Parathyroid adenoma (tissue), 2 donors: Measurements from ENCODE around the gene MTUS2.

Experiments
- H2AFZ ChIP-seq: fragments of 300-600 bp; sonication (generic); one replicate; pipeline ENCODE4 v1.7.0; 2017; ENCODE audit warnings: antibody characterized with exemption, mild to moderate bottlenecking
- H3K27ac ChIP-seq: fragments of 300-600 bp; sonication (generic); one replicate; pipeline ENCODE4 v1.7.0; 2017
- H3K27me3 ChIP-seq: fragments of 300-600 bp; sonication (generic); one replicate; pipeline ENCODE4 v1.7.0; 2017; ENCODE audit warnings: low read length; ENCODE audit not compliant: control insufficient read depth, insufficient read depth
- H3K36me3 ChIP-seq: fragments of 300-600 bp; sonication (generic); one replicate; pipeline ENCODE4 v1.7.0; 2017; ENCODE audit warnings: low read length; ENCODE audit not compliant: control insufficient read depth, insufficient read depth
- H3K4me1 ChIP-seq: fragments of 300-600 bp; sonication (generic); one replicate; pipeline ENCODE4 v1.7.0; 2017; ENCODE audit warnings: control low read depth
- H3K4me2 ChIP-seq: fragments of 300-600 bp; sonication (generic); one replicate; pipeline ENCODE4 v1.7.0; 2017; ENCODE audit warnings: low read length
- H3K4me3 ChIP-seq: fragments of 300-600 bp; sonication (generic); one replicate; pipeline ENCODE4 v1.7.0; 2017; ENCODE audit warnings: low read depth, low read length
- H3K79me2 ChIP-seq: fragments of 300-600 bp; sonication (generic); one replicate; pipeline ENCODE4 v1.7.0; 2017; ENCODE audit warnings: control low read depth
- H3K9ac ChIP-seq: fragments of 300-600 bp; sonication (generic); one replicate; pipeline ENCODE4 v1.7.0; 2017; ENCODE audit warnings: mild to moderate bottlenecking
- H3K9me3 ChIP-seq: fragments of 300-600 bp; sonication (generic); one replicate; pipeline ENCODE4 v1.7.0; 2017; ENCODE audit warnings: low read length; ENCODE audit not compliant: control insufficient read depth
- CTCF ChIP-seq: fragments of 300-600 bp; sonication (generic); IDR thresholded peaks from one replicate; pipeline ENCODE4 v1.7.0; 2017; ENCODE audit warnings: antibody characterized with exemption, mild to moderate bottlenecking
- donor health status: primary hyperparathyroidism.

Gene MTUS2

GRCh38 chr13:29304148-29304547 lies 484.0 kb downstream of the MTUS2 start:
- no peaks in the 10 kb centered on the region for H3K4me1 ChIP-seq
- no peak overlapping the region for H3K4me3 ChIP-seq
- H3K9me3 ChIP-seq, result peaks cover 3% of the 10 kb centered on the region
- no peaks in the 10 kb centered on the region for H3K27me3 ChIP-seq
- no peaks in the 10 kb centered on the region for H3K79me2 ChIP-seq
- H3K9ac ChIP-seq, result no peak overlapping the region
- H3K27ac ChIP-seq, result no peak overlapping the region
- no peaks in the 10 kb centered on the region for H3K36me3 ChIP-seq
- H3K4me2 ChIP-seq, result no peak overlapping the region
- no peak for TF ChIP-seq CTCF
- no peak overlapping the region for H2AFZ ChIP-seq

- H3K27me3 ChIP-seq, result no peaks in the 10 kb centered on the region
Measured at GRCh38 chr13:29310806-29311205, 490.7 kb downstream of the MTUS2 start.

GRCh38 chr13:29315847-29316246 lies 495.7 kb downstream of the MTUS2 start:
- H3K36me3 ChIP-seq, result no peaks in the 10 kb centered on the region
- no peak for TF ChIP-seq CTCF
- no peak overlapping the region for H3K9ac ChIP-seq
- H3K27ac ChIP-seq, result no peak overlapping the region
- H3K4me3 ChIP-seq, result no peak overlapping the region
- H2AFZ ChIP-seq, result no peak overlapping the region
- H3K4me1 ChIP-seq, result no peaks in the 10 kb centered on the region
- no peaks in the 10 kb centered on the region for H3K79me2 ChIP-seq
- H3K9me3 ChIP-seq, result no peaks in the 10 kb centered on the region
- no peaks in the 10 kb centered on the region for H3K27me3 ChIP-seq
- H3K4me2 ChIP-seq, result no peak overlapping the region

More at GRCh38 chr13:29310806-29311205, 490.7 kb downstream of the MTUS2 start:
- Histone ChIP-seq H3K4me1 (no peaks in the 10 kb centered on the region), H3K4me3 (no peak overlapping the region), H3K27ac (no peak overlapping the region), H3K79me2 (no peaks in the 10 kb centered on the region), H3K36me3 (no peaks in the 10 kb centered on the region), H3K4me2 (no peak overlapping the region), H3K9ac (no peak overlapping the region), H2AFZ (no peak overlapping the region), H3K9me3 (peaks cover 3% of the 10 kb centered on the region)
- TF ChIP-seq CTCF, result no peak

GRCh38 chr13:29317828-29318227 lies 497.7 kb downstream of the MTUS2 start:
- H2AFZ ChIP-seq, result no peak overlapping the region
- H3K27ac ChIP-seq, result no peak overlapping the region
- H3K4me2 ChIP-seq, result no peak overlapping the region
- H3K4me1 ChIP-seq, result no peaks in the 10 kb centered on the region
- H3K79me2 ChIP-seq, result no peaks in the 10 kb centered on the region
- H3K4me3 ChIP-seq, result no peak overlapping the region
- no peaks in the 10 kb centered on the region for H3K9me3 ChIP-seq
- H3K36me3 ChIP-seq, result no peaks in the 10 kb centered on the region
- no peak for TF ChIP-seq CTCF
- no peak overlapping the region for H3K9ac ChIP-seq
- no peaks in the 10 kb centered on the region for H3K27me3 ChIP-seq

GRCh38 chr13:29318741-29319140 lies 498.6 kb downstream of the MTUS2 start:
- TF ChIP-seq CTCF, result no peak
- Histone ChIP-seq H3K36me3 (no peaks in the 10 kb centered on the region), H3K4me1 (no peaks in the 10 kb centered on the region), H3K4me3 (no peak overlapping the region), H3K79me2 (no peaks in the 10 kb centered on the region), H3K4me2 (no peak overlapping the region), H3K27me3 (no peaks in the 10 kb centered on the region), H2AFZ (no peak overlapping the region), H3K9ac (no peak overlapping the region), H3K9me3 (no peaks in the 10 kb centered on the region), H3K27ac (no peak overlapping the region)
